ENCODE data around the gene PRRT1.
"Not testable (repeated sequence)": the region's sequence is repeated elsewhere in the genome, so short reads cannot be mapped to it uniquely, and the experiment has no call there.

Gene PRRT1

DNA sequence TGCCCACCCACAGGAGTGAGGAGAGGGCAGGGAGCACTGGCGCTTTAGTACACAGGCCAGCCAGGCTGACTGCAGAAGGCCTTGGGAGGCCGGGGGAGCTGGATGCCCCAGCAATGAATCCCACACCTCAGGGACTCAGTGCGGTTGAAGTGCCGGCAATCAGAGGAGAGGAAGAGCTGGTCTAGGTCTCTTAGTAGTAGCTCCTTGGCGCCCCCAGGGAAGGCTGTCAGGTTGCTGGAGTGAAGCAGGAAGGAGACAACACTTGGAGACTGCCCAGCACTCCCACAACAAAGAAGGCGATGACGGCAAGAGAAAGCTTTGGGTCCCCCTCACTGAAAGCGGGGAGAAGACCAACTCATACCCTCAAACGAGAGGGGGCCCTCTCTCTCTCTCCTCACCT lies 34.3 kb downstream of the PRRT1 start:
- DNase-seq, result no peak

DNA sequence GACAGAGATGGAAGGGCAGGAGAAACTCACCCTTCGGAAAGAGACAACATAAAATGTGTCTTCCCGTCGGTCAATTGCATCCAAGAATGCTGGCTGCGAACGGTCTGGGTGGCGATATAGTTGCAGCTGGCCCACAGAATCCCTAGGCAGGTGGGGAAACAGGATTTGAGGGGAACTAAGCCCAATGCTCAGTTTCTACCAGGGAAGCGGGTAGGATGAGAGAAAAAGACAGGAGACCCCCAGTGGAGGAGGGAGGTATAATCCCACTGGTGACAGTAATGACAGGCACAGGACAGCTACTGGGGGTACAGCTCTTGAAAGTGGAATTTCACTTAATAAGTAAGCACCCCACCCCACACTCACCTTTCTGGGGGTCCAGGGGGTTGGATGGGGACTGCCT lies 35.1 kb downstream of the PRRT1 start:
- DNase-seq, result no peak

DNA sequence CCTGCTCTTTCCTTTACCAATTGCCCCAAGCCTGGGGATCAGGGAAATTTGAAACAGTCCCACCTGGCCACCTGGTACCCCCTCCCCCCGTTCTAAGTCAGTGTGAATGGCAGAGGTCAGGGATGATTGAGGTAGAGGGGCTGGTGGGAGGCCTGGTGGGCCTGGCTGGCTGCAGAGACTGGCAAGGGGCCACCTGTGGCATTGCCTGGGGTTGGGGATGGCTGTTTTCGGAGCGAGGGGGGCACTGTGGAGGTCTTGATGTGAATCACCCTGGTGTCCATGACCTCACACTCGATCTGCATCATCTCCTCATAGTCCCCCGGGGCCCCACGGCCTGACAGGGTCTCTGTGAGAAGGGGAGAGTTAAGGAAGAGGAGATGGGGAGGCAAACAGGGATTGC lies 36.1 kb downstream of the PRRT1 start:
- DNase-seq, result no peak

DNA sequence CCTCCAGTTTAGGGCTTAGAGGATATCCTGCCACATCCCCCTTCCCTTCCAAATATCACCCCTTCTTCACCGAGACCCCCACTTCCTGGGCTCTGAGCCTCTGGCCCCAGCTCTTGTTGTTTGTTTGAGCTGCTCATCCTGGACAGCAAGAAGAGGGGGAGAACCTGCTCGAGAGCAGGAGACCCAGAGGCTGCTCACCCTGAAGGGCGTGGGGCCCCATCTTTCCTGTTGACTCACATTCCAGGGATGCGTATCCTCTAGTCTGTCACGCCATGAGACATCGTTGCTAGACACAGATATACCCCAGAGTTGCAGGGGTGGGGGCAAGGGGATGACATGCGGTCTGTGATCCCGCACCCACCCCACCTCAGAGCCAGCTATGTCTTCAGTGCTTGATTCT lies 36.9 kb downstream of the PRRT1 start:
- no peak for DNase-seq

DNA sequence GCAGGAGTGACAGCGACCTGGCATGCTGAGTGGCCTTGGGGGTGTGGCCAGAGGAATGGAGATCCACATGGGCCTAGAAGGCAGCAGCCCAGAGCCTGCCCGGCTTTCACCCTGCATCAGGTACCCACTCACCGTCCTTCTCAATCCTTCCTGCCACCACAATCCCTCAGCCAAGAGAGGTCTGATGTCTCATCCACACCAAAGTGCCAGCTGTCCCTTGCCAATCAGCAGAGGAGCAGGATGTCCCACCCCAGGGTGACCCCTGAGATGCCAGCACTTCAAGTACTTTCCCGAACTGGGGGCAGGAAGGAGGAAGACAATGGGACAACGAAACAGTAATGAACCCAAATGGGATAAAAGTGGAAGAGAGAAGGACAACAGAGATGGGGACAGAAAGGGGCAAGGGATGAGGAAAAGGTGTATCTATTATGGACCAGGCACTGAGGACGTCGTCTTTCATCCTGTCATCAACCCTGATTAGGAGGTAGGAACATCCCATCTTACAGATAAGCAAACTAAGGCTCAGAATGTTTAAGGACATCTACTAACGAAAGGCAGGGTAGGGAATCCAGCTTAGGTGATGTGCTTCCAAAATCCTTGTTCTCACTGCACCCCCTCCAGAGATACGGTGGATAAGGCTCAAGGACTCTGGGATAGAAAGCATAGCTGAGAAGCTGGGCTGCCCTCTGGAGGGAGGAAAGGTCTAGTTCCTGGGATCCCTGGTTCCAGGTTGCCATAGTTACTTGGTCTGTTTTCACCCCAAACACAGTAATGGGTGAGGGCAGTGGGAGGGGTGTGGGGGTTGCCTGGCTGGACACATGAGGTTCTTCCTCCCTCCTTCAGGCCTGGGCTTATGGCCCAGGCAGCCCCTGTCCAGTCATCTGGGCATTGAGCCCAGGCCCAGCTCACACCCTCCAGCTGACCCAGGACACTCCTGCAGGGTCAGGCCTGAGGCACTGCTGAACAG lies 38.1 kb downstream of the PRRT1 start:
- DNase-seq, result no peak

DNA sequence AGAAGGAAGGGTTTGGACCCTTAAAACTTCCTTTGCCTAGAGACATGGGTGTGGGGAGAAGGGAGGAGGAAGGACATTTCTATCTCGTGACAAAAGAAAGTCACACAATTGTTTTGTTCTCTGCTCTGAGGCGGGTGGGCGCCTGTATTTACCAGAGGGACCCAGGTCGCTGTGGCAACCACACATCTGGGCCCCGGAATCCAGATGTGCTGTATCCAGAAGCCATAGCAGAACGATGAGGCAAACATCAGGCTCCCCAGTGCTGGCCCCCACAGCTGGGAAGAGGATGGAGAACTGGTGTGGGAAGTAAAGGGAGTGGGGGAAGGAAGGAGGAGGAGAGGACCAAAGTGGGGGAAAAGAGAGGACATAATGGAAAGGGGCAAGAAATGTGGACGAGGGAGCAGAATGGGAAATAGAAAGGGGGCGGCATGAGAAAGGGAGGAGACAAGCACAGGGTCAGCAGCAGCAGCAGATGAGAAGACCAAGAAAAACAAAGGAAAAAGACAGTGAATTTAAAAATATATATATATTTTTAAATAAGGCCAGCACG lies 39.2 kb downstream of the PRRT1 start:
- DNase-seq, result no peak

DNA sequence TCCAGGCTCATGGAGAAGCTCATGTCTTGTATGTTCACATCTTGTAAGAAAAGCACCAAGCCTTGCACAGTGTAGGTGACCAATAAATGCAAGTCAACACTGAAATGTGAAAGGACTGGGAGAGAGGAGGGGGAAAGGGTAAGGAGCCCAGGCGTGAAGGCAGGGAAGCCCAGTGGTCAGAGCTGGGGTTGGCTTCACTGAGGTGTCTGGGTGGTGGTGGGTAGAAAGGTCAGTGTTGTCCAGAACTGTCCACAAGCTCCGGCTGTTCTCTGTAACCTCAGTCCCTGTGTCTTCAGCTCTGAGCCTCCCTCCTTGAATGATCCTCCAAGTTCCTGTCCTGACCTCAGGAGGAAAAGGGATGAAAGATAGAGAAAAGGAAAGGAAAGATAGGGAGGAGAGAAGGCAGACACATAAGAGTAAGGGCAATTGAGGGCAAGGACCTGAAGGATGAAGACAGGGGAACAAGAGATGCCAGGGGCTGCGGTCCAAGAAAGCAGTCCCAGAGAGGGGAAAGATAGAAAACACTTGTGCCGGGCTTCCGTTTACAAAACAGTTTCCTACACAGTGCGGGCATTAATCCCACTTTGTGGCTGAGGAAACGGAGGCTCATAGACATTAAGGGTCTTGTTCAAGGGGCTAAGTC lies 40.2 kb downstream of the PRRT1 start:
- no peak for DNase-seq

DNA sequence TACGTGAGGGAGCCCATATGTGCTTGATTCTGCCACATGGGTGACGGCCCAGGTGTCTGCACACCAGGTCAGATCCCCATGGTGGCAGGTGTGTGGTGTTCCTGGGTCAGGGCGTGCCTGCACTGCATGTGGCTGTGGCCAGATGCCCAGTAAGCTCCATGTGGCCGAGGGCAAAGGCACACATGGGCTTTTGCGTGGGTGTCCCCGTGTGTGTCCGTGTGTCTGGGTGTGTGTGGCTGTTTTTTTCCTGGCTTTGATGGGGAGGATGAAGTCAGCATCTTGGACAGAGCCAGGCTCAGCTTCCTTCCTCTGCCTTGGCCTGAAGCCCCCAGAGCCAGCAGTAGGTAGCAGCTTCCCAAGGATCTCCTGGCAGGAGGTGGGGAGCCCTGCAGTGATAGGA lies 41.1 kb downstream of the PRRT1 start:
- no peak for DNase-seq

DNA sequence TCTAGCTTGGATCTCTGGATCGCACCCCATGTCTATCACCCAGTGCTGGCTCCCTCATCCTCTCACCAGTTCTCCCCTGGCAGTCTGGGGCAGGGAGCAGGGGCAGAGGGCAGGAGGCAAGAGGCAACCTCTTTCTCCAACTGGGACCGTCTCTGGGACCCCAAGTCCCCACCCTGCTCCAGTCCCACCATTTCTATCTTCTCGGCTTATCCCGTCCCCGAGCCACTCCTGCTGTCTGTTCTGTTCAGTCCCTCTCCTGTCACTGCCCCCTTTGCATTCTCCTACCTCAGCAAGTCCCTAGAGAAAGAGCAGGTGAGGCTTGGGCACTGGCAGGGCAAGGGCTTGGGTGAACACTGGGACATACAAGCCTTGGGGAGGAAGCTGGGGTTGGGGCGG lies 42.0 kb downstream of the PRRT1 start:
- DNase-seq, result no peak

DNA sequence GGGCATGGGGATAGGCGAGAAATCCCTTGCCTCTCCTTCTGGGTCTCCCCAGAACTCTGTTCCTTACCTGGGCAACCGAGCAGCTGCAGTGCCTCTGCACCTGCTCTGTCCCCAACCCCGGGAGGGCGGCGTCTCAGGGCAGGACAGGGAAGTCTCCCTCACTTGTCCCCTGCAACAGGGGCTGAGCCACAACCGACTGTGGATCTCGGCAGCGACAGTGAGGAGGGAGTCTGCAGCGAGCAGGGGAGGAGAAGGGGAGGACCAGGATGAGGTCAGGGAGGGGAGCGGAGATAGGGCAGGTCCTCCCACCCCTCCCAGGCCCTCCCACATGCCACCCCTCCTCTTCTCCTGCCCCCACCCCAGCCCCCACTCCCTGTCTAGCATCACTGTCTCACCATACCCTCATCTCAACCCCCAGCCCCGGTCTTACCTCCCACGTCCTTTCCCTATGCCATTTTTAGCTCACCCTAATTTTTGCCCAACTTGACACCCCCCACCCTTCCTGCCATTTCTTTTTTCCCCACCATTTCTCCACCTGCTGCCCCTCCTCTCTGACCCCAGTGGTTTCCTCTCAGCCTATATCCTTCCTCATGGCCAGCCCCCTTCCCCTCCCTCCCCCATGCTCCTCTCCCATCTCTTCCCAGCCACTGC lies 42.5 kb downstream of the PRRT1 start, which contains the start of gene TNXB:
TNXB (minus strand) TSS at position 225 of the 651 bp plus-strand sequence. CDS start 11,140 bp downstream, outside the sequence.
- DNase-seq, result no peak

DNA sequence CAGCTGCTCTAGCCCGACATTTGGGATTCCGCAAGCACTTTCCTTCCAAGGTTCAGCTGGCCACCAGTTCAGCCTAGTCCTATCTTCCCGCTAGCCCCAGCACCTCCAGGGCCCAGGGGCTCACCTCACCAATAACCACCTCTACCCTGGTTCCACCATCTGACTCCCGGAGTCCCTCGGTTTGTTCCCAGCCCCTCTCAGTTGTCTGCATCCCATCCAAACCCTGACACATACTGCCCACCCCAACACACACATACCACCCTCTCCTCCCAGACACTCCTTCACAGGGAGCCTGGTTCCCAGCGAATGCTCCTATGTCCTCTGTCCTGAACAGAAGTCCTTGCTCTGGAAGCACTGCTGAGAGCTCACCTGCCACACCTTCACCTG lies 43.0 kb downstream of the PRRT1 start:
- no peak for DNase-seq

DNA sequence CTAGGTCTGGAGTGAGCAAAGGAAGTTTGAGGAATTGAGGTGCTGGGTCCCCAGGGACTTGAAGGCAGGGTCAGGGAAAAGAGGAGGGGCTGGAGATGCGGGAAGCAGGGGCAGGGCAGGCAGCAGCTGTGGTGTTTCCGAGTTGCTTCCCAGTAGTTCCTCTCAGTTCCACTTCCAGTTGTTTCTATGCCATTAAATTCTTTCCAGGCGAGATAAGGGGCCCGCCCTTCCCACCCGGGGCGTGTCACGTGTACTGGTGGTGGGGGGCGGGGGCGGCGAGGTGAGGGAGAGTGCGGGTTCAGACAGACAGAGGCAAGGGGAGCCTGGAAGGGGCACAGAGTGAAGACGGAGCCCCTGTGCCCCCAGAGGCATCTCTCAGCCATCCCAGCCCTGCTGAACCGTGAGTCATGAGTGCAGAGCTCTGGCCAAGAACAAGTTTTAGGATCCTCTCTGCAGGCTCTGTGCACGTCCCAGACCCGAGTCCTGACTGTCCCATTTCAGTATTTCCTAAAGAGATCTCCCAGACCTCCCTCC lies 43.6 kb downstream of the PRRT1 start:
- no peak for DNase-seq

DNA sequence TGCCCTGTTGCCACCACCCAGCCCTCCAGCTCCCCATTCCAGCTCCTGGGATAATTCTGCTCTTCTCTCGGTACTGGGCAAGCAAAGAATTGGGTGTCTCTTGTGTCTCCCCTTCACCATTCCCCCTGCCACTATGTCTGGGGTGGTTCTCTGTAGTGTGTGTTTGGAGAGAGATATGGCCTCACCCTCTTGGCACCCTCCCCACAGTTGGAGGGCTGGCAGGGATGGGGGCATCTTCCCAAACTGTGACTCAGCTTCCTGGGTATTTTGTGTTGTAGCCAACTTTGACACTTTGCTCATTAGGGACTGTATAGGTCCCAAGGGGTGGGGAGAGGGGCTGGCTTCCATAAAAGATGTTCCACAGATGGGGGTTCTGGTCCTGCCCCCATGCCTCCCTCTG lies 44.3 kb downstream of the PRRT1 start:
- no peak for DNase-seq

DNA sequence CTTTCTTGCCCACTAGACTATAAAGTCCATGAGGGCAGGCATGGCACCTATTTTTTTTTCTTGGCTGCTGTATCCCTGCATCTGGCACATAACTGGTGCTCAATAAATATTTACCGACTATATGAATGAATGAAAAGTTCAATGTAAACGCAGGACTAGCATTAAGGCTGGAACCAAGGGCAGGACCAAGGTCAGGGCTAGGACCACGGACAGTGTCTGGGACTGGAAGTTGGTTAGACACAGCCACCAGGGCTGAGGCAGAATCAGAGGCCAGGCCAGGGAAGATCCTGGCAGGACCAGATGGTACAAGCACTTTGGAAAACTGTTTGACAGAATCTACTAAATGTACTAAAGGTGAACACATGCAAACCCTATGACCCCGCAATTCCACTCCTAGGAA lies 46.3 kb downstream of the PRRT1 start:
- DNase-seq, result no peak

DNA sequence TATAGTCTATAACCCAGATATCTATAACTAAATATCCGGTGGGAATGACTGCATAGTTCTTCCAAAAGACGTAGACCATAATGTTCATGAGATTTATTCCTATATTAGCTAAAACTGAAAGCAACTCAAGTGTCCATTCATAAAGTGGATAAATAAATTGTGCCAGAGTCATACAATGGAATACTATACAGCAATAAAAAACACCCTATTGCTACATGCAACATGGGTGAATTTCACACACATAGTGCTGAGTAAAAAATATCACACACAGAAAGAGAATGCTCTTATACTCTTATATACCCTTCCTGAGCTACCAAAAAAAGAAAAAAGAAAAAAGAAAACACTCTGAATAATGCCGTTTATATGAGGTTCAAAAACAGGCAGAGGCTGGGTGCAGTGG lies 49.5 kb downstream of the PRRT1 start:
- DNase-seq, result no peak

DNA sequence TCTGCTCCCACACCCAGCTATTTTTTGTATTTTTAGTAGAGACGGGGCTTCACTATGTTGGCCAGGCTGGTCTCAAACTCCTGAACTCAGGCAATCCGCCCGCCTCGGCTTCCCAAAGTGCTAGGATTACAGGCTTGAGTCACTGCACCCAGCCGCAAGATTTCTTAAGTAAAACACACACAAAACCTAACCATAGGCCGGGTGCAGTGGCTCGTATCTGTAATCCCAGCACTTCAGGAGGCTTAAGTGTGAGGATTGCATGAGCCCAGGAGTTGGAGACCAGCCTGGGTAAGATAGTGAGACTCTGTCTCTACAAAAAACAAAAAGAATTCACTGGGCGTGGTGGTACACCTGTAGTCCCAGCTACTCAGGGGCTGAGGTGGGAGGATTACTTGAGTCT lies 51.5 kb downstream of the PRRT1 start:
- not testable (repeated sequence) for DNase-seq

Measured in KG1 (cell line).